ENCODE measurements around the gene CDKN1B. TPM values are rescaled to one million over a fixed set of nuclear protein-coding genes. Genes with fewer than 3 reads are reported as not detected.

CDKN1B gene
- total and polyA plus RNA-seq, 2 experiments from 2014 or later, result 9.3 to 27.9 TPM

- H3K27ac Mint-ChIP-seq, result no peak overlapping the region
- 0 out of 2 replicates have a peak, but pooled peaks cover 7% of the 10 kb centered on the region for H3K4me1 ChIP-seq (ENCODE audit: insufficient read depth)
- H3K27me3 Mint-ChIP-seq (ENCODE audit: insufficient read depth, low read depth, poor library complexity), result peaks cover 6% of the 10 kb centered on the region
- no peak for DNase-seq (ENCODE audit: low spot score)
- H3K79me2 ChIP-seq (replicated peaks; ENCODE audit: insufficient read depth), result no peaks in the 10 kb centered on the region
- H2AFZ ChIP-seq, result no peak overlapping the region
- no peaks in the 10 kb centered on the region for H3K9me3 Mint-ChIP-seq
- H3K36me3 ChIP-seq (ENCODE audit: insufficient read depth), result no peaks in the 10 kb centered on the region
- ATAC-seq, result no peak
- no peaks in the 10 kb centered on the region for H3K36me3 Mint-ChIP-seq (ENCODE audit: low read depth)
- H3K27ac ChIP-seq (ENCODE audit: low read depth), result no peak overlapping the region
- H3K4me3 ChIP-seq, result no peak overlapping the region
- H3K4me2 ChIP-seq, result no peak overlapping the region
- no peaks in the 10 kb centered on the region for H3K9me2 ChIP-seq (ENCODE audit: insufficient read depth)
- H3K4me3 Mint-ChIP-seq, result no peak overlapping the region
- H3K4me1 Mint-ChIP-seq, result peaks cover 32% of the 10 kb centered on the region; the same call in 2 of the 3 replicates
- no peaks in the 10 kb centered on the region for H3F3A ChIP-seq (replicated peaks; ENCODE audit: low read depth)
- TF ChIP-seq ZNF114 (CRISPR knock-in tag; IDR thresholded peaks at IDR 0.05) (no peak), JUNB (IDR thresholded peaks at IDR 0.05; ENCODE audit: unreplicated experiment) (no peak), CTCF (conservative IDR thresholded peaks at IDR 0.05; ENCODE audit: low read depth in 2 of 2) (no peak), ZNF462 (CRISPR knock-in tag; IDR thresholded peaks at IDR 0.05) (no peak), ETS1 (IDR thresholded peaks at IDR 0.05) (no peak), EZH2phosphoT487 (IDR thresholded peaks at IDR 0.05; ENCODE audit: unreplicated experiment) (no peak), EZH2 (IDR thresholded peaks at IDR 0.05; ENCODE audit: low read depth, unreplicated experiment) (no peak)
- H3K27me3 ChIP-seq (ENCODE audit: insufficient read depth), result no peaks in the 10 kb centered on the region
- no peaks in the 10 kb centered on the region for H4K20me1 ChIP-seq (replicated peaks; ENCODE audit: insufficient read depth)
Observed at GRCh38 chr12:12700254-12700653, 16.9 kb upstream of the CDKN1B start.

All from GM23338 (cell line).